Measurements from ENCODE around the gene CCS. TPM values are rescaled to one million over a fixed set of nuclear protein-coding genes. Genes with fewer than 3 reads are reported as not detected.
A peak's percentile ranks its signal among the peaks of the same experiment; 100 is the strongest.

Gene CCS
- total and polyA plus RNA-seq, 9 of the 15 experiments (the other 6 are each of a cell fraction or from before 2014, with no cell fraction given) = 1.1 to 46.6 (median 26.8) TPM

GRCh38 chr11:66569076-66569475, 23.9 kb upstream of the CCS start:
- BruUV-seq (replicated peaks) = no TSS peak
- ATAC-seq (no peak), FAIRE-seq (no peak), DNase-seq (ENCODE audit: extremely low read depth in 1 of 4, low spot score in 3 of 4) (no peak)
- Histone ChIP-seq H3K27ac (ENCODE audit: extremely low read depth, low read depth, low read length) (no peak overlapping the region; the same call in 2 of the 3 replicates), H3K9me3 (replicated peaks; ENCODE audit: control insufficient read depth, insufficient read depth, low read depth, low read length) (no peaks in the 10 kb centered on the region), H4K20me1 (replicated peaks; ENCODE audit: control insufficient read depth, insufficient read depth, low read length) (no peaks in the 10 kb centered on the region), H3K4me3 (no peak overlapping the region), H3K36me3 (ENCODE audit: control insufficient read depth, insufficient read depth, low read length) (no peaks in the 10 kb centered on the region), H2AFZ (ENCODE audit: low read depth, low read length) (peak overlapping the region; percentile 89; the same call in 1 of the 2 replicates), H3K9ac (ENCODE audit: insufficient read depth in 1 of 2, low read depth in 2 of 2, low read length in 2 of 2) (no peak overlapping the region), H3K79me2 (ENCODE audit: control insufficient read depth, insufficient read depth, low read length) (no peaks in the 10 kb centered on the region), H3K4me2 (ENCODE audit: insufficient read depth, low read length) (no peak overlapping the region; the same call in 1 of the 2 replicates), H3K4me1 (replicated peaks in 1 of 2; ENCODE audit: control insufficient read depth in 2 of 2, insufficient read depth in 2 of 2, low read length in 2 of 2) (peaks cover 8 to 19% of the 10 kb centered on the region in 2 experiments; a peak in 4 of 5 replicates), H3K27me3 (ENCODE audit: control insufficient read depth in 2 of 2, insufficient read depth in 2 of 2, low read length in 2 of 2) (peaks cover 0 to 10% of the 10 kb centered on the region in 2 experiments; a peak in 2 of 5 replicates), H3K9me1 (ENCODE audit: control insufficient read depth, insufficient read depth, low read length) (no peaks in the 10 kb centered on the region)
- TF ChIP-seq MITF (IDR thresholded peaks at IDR 0.05) = no peak
- peak; percentile 7; the same call in 1 of the 2 replicates for TF ChIP-seq ZNF395 (CRISPR knock-in tag; IDR thresholded peaks at IDR 0.05)
- POLR2A ChIA-PET = interaction anchor here (0.6 to 1.8 kb wide), 11 partner anchors 9 to 843 kb away, joined by 3 to 8 read pairs (median 3); partner anchors contain the start of gene RBM4
- CTCF ChIA-PET (ENCODE audit: low intra/inter-chr PET ratio) = no interaction called here
- intact Hi-C loops (cut with micrococcal nuclease) (no loop called here), in situ Hi-C loops (cut with MboI) (loop anchor here (5.0 kb wide), 1 partner anchor 268 kb away; no protein-coding TSS in a partner anchor)
- 32% methylated on average over 7 of the region's 7 CpGs for WGBS (ENCODE audit: insufficient coverage, low coverage, missing lambda C conversion rate)
